LNCAP (cell line): Measurements from ENCODE around the gene LIN7A.

Experiments used
- CTCF ChIP-seq: fragments of 450-650 bp; IDR thresholded peaks from 2 replicates; pipeline ENCODE4 v1.5.1; 2017; ENCODE audit warnings: mild to moderate bottlenecking

The LIN7A gene

GRCh38 chr12:80966001-80966400, 28.3 kb upstream of the LIN7A start:
- TF ChIP-seq CTCF, result no peak

DNA sequence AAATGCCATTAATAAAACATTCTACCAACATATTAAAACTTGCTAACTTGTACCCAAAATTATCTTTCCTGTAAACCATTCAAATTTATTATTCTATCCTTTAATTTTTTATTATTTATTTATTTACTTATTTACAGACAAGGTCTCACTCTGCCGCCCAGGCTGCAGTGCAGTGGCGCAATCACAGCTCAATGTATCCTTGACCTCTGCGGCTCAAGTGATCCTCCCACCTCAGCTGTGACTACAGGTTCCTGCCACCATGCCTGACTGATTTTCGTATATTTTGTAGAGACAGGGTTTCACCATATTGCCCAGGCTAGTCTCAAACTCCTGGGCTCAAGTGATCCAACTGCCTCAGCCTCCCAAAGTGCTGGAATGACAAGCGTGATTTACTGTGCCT, 20.4 kb upstream of the LIN7A start:
- TF ChIP-seq CTCF, result no peak

DNA sequence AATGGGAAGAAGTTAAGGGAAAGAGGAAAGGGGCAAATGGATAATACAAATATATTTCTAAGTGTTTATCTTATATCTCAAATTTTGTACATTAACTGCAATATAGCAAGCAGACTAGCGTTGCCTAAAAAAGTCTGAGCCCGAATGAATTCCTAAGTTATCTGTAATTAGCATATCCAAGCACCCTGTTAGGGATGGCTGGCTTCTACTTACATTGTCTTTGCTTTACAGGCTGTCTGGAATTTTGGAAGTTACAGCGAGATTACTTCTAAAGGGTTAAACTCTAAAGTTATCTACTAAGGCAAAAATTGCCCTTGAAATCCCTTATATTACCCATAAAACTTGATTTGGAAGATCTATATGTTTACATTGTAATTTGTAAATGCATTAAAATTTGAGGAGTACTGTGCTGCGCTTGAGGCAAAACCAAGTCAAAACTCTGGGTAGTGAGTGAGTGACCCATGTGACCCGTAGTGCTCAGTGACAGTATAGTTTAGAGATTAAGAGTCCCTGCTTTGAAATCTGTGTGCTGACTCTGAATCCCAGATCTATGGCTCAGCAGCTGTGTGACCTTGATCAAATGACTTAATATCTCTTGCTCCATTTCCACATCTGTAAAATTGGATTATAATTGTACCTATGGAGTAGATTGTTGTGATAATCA, 17.3 kb upstream of the LIN7A start:
- TF ChIP-seq CTCF, result no peak

DNA sequence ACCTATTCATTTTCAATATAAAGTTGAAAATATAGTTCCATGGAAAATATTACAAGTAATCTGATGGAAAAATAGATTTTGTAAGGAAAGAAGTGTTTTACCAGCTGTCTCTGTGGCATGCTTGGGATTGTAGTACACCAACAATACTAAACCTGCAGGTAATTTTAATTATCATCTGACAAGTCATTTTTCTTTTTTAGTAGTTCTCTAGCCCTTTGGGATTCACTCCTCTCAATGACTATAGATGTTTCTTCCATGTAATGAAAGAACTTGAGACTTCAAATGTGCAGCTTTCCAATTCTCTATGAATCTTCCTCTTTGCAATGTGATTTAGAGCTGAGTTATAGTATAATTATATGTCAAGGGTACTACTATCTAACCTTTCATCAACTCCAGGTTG, 14.7 kb upstream of the LIN7A start:
- no peak for TF ChIP-seq CTCF

- peak; percentile 58 for TF ChIP-seq CTCF
These were observed 8.9 kb upstream of the LIN7A start for GRCh38 chr12:80946591-80946990.

DNA sequence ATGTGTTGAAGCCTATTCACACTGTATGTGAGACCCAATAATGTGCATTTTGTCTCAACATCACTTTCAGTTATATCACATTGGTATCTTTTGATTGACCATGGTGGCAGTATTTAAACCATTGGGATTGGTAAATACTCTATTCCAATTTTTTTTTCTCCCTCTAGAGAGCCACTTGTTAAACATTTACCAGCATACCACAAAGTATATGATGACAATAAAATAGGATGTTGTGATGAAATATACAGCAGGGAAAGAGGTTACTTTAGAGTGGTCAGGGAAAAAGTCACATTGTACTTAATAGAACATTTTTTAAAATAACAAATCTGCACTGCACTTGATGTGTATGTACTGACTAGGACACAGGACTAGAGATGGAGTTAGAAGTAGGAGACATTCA, 5.6 kb upstream of the LIN7A start:
- TF ChIP-seq CTCF, result no peak

GRCh38 chr12:80941916-80942315, 4.2 kb upstream of the LIN7A start:
- no peak for TF ChIP-seq CTCF
